Tibial nerve (tissue), 4 donors: ENCODE measurements around the gene ZFYVE28. TPM values are rescaled to one million over a fixed set of nuclear protein-coding genes. Genes with fewer than 3 reads are reported as not detected.

Experiments
- DNase-seq, 2 donors: peaks; one replicate each; pipeline ENCODE4 v3.0.0-alpha.2; 2019; ENCODE audit warnings: low spot score in 2 of 2
- H3K27ac ChIP-seq, 4 donors: fragments of 200-600 bp; sonication (generic) in 3 of 4; one replicate each; pipeline ENCODE4 v1.5.1; 2017 to 2019; ENCODE audit warnings: mild to moderate bottlenecking in 1 of 4
- H3K27me3 ChIP-seq, 2 donors: fragments of 200-600 bp; sonication (generic) in 1 of 2; one replicate each; pipeline versions ENCODE4 v1.5.1 to v1.6.0; 2017 to 2019
- H3K36me3 ChIP-seq, 3 donors: fragments of 200-600 bp; sonication (generic); one replicate each; pipeline ENCODE4 v1.5.1; 2018 to 2019
- H3K4me1 ChIP-seq, 4 donors: fragments of 200-600 bp; sonication (generic) in 3 of 4; one replicate each; pipeline ENCODE4 v1.5.1; 2017 to 2019
- H3K4me3 ChIP-seq, 4 donors: fragments of 200-600 bp; sonication (generic) in 3 of 4; one replicate each; pipeline ENCODE4 v1.5.1; 2017 to 2019; ENCODE audit warnings: mild to moderate bottlenecking in 1 of 4, moderate library complexity in 1 of 4
- H3K9me3 ChIP-seq, 4 donors: fragments of 200-600 bp; sonication (generic) in 3 of 4; one replicate each; pipeline ENCODE4 v1.5.1; 2017 to 2019
- EP300 ChIP-seq, 2 donors: sonication (generic); formaldehyde crosslinking; IDR thresholded peaks; one replicate each; pipeline ENCODE4 v1.6.1; 2017; ENCODE audit warnings: antibody characterized with exemption in 2 of 2, mild to moderate bottlenecking in 1 of 2
- POLR2A ChIP-seq, 2 donors: fragments of 450-650 bp; IDR thresholded peaks; one replicate each; pipeline ENCODE4 v1.6.1; 2017; ENCODE audit warnings: antibody characterized with exemption in 2 of 2, mild to moderate bottlenecking in 2 of 2, moderate library complexity in 2 of 2
- whole genome bisulfite sequencing, 2 donors: methylation state at CpG; one replicate each; pipeline ENCODE4 v1.1.5; 2018; 5-methylcytosine and 5-hydroxymethylcytosine counted together
- total RNA-seq, 4 donors: library from RNA; depleted of rRNA; stranded (reverse); fragments of >200 nt; gene quantifications; one replicate each; pipeline ENCODE4 v1.1.0, GENCODE V29; 2016
- TF ChIP-seq, protein P1 (sequence below), 5 experiments: fragments of 200-600 bp in 3 of 5; fragments of 450-650 bp in 2 of 5; sonication (generic) in 3 of 5; IDR thresholded peaks; one replicate each; pipeline ENCODE4 v1.5.1; 2016 to 2019; ENCODE audit warnings: antibody characterized with exemption in 5 of 5, mild to moderate bottlenecking in 3 of 5, moderate library complexity in 2 of 5

The ZFYVE28 gene
- total RNA-seq, 4 donors from 2014 or later, result 16.2 to 44.4 (median 26.5) TPM

DNA sequence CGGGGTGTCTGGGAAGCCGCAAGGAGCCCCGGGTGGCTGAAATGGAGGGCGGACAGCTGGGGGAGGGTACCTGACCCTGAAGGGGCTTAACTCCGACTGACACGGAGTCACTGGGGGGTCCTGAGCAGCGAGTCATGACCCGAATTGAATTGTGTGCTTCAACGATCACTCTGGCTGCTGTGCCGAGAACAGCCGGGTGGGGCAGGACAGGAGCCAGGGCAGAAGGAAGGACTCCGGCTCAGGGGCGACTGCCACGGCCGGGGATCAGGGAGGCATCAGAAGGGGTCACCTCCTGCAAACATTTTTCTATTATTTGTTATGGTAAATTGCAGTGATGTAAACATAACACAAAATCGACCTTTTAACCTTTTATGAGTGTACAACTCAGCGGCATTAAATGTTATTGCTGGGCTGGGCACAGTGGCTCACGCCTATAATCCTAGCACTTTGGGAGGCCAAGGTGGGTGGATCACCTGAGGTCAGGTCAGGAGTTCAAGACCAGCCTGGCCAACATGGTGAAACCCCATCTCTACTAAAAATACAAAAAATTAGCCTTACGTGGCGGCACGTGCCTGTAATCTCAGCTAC, 21.6 kb downstream of the ZFYVE28 start:
- TF ChIP-seq, protein P1, sequence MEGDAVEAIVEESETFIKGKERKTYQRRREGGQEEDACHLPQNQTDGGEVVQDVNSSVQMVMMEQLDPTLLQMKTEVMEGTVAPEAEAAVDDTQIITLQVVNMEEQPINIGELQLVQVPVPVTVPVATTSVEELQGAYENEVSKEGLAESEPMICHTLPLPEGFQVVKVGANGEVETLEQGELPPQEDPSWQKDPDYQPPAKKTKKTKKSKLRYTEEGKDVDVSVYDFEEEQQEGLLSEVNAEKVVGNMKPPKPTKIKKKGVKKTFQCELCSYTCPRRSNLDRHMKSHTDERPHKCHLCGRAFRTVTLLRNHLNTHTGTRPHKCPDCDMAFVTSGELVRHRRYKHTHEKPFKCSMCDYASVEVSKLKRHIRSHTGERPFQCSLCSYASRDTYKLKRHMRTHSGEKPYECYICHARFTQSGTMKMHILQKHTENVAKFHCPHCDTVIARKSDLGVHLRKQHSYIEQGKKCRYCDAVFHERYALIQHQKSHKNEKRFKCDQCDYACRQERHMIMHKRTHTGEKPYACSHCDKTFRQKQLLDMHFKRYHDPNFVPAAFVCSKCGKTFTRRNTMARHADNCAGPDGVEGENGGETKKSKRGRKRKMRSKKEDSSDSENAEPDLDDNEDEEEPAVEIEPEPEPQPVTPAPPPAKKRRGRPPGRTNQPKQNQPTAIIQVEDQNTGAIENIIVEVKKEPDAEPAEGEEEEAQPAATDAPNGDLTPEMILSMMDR (IDR thresholded peaks at IDR 0.05), result no peak
- TF ChIP-seq EP300 (IDR thresholded peaks at IDR 0.05) (no peak), POLR2A (IDR thresholded peaks at IDR 0.05) (no peak)
- WGBS, 2 donors, result 73 to 79% methylated on average over 19 to 20 of the region's 21 CpGs

GRCh38 chr4:2395584-2395983, 22.9 kb downstream of the ZFYVE28 start:
- TF ChIP-seq, protein P1 (IDR thresholded peaks at IDR 0.05), result no peak
- no peak for TF ChIP-seq POLR2A (IDR thresholded peaks at IDR 0.05)
- TF ChIP-seq EP300 (IDR thresholded peaks at IDR 0.05), result no peak

More for the DNA sequence above, 21.6 kb downstream of the ZFYVE28 start:
- DNase-seq, result no peak
- H3K4me1 ChIP-seq, result peaks cover 0 to 15% (median 5%) of the 10 kb centered on the region in 4 donors
- H3K4me3 ChIP-seq, result no peak overlapping the region
- H3K27ac ChIP-seq, result no peak overlapping the region
- peaks cover 0 to 6% of the 10 kb centered on the region in 2 donors for H3K27me3 ChIP-seq
- H3K9me3 ChIP-seq, result no peaks in the 10 kb centered on the region
- no peaks in the 10 kb centered on the region for H3K36me3 ChIP-seq

GRCh38 chr4:2395038-2395437, 23.4 kb downstream of the ZFYVE28 start:
- TF ChIP-seq POLR2A (IDR thresholded peaks at IDR 0.05), result no peak
- no peaks in the 10 kb centered on the region for H3K9me3 ChIP-seq
- no peak overlapping the region for H3K27ac ChIP-seq
- no peaks in the 10 kb centered on the region for H3K27me3 ChIP-seq
- no peak for DNase-seq
- WGBS, 2 donors, result 83 to 89% methylated on average over 9 of the region's 9 CpGs
- no peak overlapping the region for H3K4me3 ChIP-seq
- H3K36me3 ChIP-seq, result no peaks in the 10 kb centered on the region
- peaks cover 0 to 5% (median 0%) of the 10 kb centered on the region in 4 donors for H3K4me1 ChIP-seq

More at GRCh38 chr4:2395584-2395983, 22.9 kb downstream of the ZFYVE28 start:
- H3K36me3 ChIP-seq, result no peaks in the 10 kb centered on the region
- H3K9me3 ChIP-seq, result no peaks in the 10 kb centered on the region
- no peak overlapping the region for H3K4me3 ChIP-seq
- no peak for DNase-seq
- 84 to 100% methylated on average over 7 to 9 of the region's 9 CpGs for WGBS, 2 donors
- no peaks in the 10 kb centered on the region for H3K27me3 ChIP-seq
- peaks cover 0 to 5% (median 0%) of the 10 kb centered on the region in 4 donors for H3K4me1 ChIP-seq
- H3K27ac ChIP-seq, result no peak overlapping the region

DNA sequence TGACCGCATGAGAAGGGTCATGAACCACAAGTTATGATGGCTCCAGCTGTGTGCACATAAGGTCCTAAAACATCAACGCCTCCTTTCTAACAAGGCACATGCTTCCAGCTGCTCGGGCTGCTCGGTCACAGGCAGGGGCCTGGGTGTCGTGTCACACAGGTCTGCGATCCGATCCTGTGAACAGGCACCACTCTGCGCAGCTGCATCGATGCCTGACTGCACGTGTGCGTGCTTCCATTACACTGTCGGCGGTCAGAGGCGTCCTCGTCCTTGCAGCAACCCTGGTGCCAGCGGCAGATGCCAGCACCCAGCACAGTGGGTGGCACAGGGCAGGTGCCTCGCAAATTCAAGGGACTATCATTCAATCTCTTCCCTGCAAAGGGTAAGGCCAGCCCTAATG, 23.9 kb downstream of the ZFYVE28 start:
- no peak for DNase-seq
- no peaks in the 10 kb centered on the region for H3K36me3 ChIP-seq
- WGBS, 2 donors, result 90% methylated on average over 17 of the region's 17 CpGs

GRCh38 chr4:2393353-2394270, 24.8 kb downstream of the ZFYVE28 start:
- no peak for TF ChIP-seq EP300 (IDR thresholded peaks at IDR 0.05)
- no peak for TF ChIP-seq POLR2A (IDR thresholded peaks at IDR 0.05)
- TF ChIP-seq, protein P1 (IDR thresholded peaks at IDR 0.05), result no peak
- Histone ChIP-seq H3K9me3 (no peaks in the 10 kb centered on the region), H3K4me3 (no peak overlapping the region), H3K27ac (no peak overlapping the region), H3K4me1 (peaks cover 0 to 12% (median 0%) of the 10 kb centered on the region in 4 donors), H3K27me3 (no peaks in the 10 kb centered on the region), H3K36me3 (no peaks in the 10 kb centered on the region)
- WGBS, 2 donors, result 39% methylated on average over 28 of the region's 28 CpGs
- no peak for DNase-seq

More for the DNA sequence above, 23.9 kb downstream of the ZFYVE28 start:
- H3K27me3 ChIP-seq, result no peaks in the 10 kb centered on the region
- peaks cover 0 to 5% (median 0%) of the 10 kb centered on the region in 4 donors for H3K4me1 ChIP-seq
- H3K9me3 ChIP-seq, result no peaks in the 10 kb centered on the region
- H3K4me3 ChIP-seq, result no peak overlapping the region
- TF ChIP-seq POLR2A (IDR thresholded peaks at IDR 0.05) (no peak), EP300 (IDR thresholded peaks at IDR 0.05) (no peak)
- TF ChIP-seq, protein P1 (IDR thresholded peaks at IDR 0.05), result no peak
- H3K27ac ChIP-seq, result no peak overlapping the region
